GM23248 (cell line): ENCODE results near the gene ACTN4. TPM values are rescaled to one million over a fixed set of nuclear protein-coding genes. Genes with fewer than 3 reads are reported as not detected.

Experiments used
- DNase-seq: peaks from one replicate; pipeline ENCODE4 v3.0.0-alpha.2; 2015
- H2AFZ ChIP-seq: fragments of 200-600 bp; sonication (generic); 2 replicates; pipeline ENCODE4 v1.6.1; 2016; ENCODE audit warnings: antibody characterized with exemption
- H3F3A ChIP-seq: fragments of 200-600 bp; sonication (generic); 2 replicates; pipeline ENCODE4 v1.6.1; 2016; ENCODE audit warnings: mild to moderate bottlenecking, antibody characterized with exemption, mixed run types; ENCODE audit not compliant: insufficient read depth
- H3K27ac ChIP-seq: fragments of 200-600 bp; sonication (generic); 2 replicates; pipeline ENCODE4 v1.5.1; 2016; ENCODE audit warnings: mild to moderate bottlenecking
- H3K27me3 ChIP-seq: fragments of 200-600 bp; sonication (generic); replicated peaks from 2 replicates; pipeline ENCODE4 v1.6.1; 2016; ENCODE audit warnings: mild to moderate bottlenecking; ENCODE audit not compliant: insufficient read depth
- H3K36me3 ChIP-seq: fragments of 200-600 bp; sonication (generic); 2 replicates; pipeline ENCODE4 v1.6.1; 2016; ENCODE audit warnings: low read depth, mild to moderate bottlenecking
- H3K4me1 ChIP-seq: fragments of 200-600 bp; sonication (generic); 2 replicates; pipeline ENCODE4 v1.6.1; 2016; ENCODE audit warnings: mild to moderate bottlenecking; ENCODE audit not compliant: insufficient read depth
- H3K4me2 ChIP-seq: fragments of 200-600 bp; sonication (generic); one replicate; pipeline ENCODE4 v1.6.1; 2016; ENCODE audit warnings: mild to moderate bottlenecking; ENCODE audit not compliant: unreplicated experiment
- H3K4me3 ChIP-seq: fragments of 200-600 bp; sonication (generic); 2 replicates; pipeline ENCODE4 v1.5.1; 2016; ENCODE audit warnings: mild to moderate bottlenecking
- H3K79me2 ChIP-seq: fragments of 200-600 bp; sonication (generic); 2 replicates; pipeline ENCODE4 v1.6.1; 2016; ENCODE audit warnings: mild to moderate bottlenecking; ENCODE audit not compliant: insufficient read depth
- H3K9ac ChIP-seq: fragments of 200-600 bp; sonication (generic); 2 replicates; pipeline ENCODE4 v1.6.1; 2016; ENCODE audit warnings: mild to moderate bottlenecking
- H3K9me2 ChIP-seq: fragments of 200-600 bp; sonication (generic); 2 replicates; pipeline ENCODE4 v1.6.1; 2016; ENCODE audit warnings: mixed run types, mild to moderate bottlenecking, moderate library complexity; ENCODE audit not compliant: insufficient read depth
- H3K9me3 ChIP-seq: fragments of 200-600 bp; sonication (generic); one replicate; pipeline ENCODE4 v1.6.1; 2017; ENCODE audit warnings: low read depth
- H4K20me1 ChIP-seq: fragments of 200-600 bp; sonication (generic); 2 replicates; pipeline ENCODE4 v1.6.0; 2016; ENCODE audit not compliant: insufficient read depth
- EZH2 ChIP-seq: fragments of 200-600 bp; sonication (generic); IDR thresholded peaks from 2 replicates; pipeline ENCODE4 v1.6.1; 2018; ENCODE audit warnings: antibody characterized with exemption, mild to moderate bottlenecking; ENCODE audit not compliant: insufficient read depth, poor library complexity, severe bottlenecking
- EZH2phosphoT487 ChIP-seq: fragments of 200-600 bp; sonication (generic); IDR thresholded peaks from 2 replicates; pipeline ENCODE4 v1.6.1; 2018; ENCODE audit warnings: antibody characterized with exemption, moderate library complexity, mild to moderate bottlenecking, low read depth; ENCODE audit not compliant: insufficient read depth
- WGBS, 2 experiments: methylation state at CpG; one replicate each; pipeline ENCODE4 v1.1.6; 2015 to 2017; ENCODE audit warnings: low lambda C conversion rate in 2 of 2, low coverage in 1 of 2; ENCODE audit errors: missing lambda C conversion rate in 2 of 2; 5-methylcytosine and 5-hydroxymethylcytosine counted together
- in situ Hi-C: fragments of 300-500 bp; cut with MboI; formaldehyde crosslinking; loops from 2 replicates; pipeline ENCODE4 v1.15.0; 2020
- polyA plus RNA-seq: library from polyadenylated mRNA; unstranded; fragments of >200 nt; fragmentation: Nextera tagmentation; extraction: Ambion mirVana; gene quantifications from 2 replicates; pipeline ENCODE4 v1.2.1, GENCODE V29; 2016
- total RNA-seq: library from RNA; depleted of rRNA; stranded (reverse); fragments of >200 nt; shearing (Covaris generic); gene quantifications from 2 replicates; pipeline ENCODE4 v1.2.3, GENCODE V29; 2014

ACTN4 gene
- total and polyA plus RNA-seq, 2 experiments from 2014 or later, result 84.6 to 477 TPM

DNA sequence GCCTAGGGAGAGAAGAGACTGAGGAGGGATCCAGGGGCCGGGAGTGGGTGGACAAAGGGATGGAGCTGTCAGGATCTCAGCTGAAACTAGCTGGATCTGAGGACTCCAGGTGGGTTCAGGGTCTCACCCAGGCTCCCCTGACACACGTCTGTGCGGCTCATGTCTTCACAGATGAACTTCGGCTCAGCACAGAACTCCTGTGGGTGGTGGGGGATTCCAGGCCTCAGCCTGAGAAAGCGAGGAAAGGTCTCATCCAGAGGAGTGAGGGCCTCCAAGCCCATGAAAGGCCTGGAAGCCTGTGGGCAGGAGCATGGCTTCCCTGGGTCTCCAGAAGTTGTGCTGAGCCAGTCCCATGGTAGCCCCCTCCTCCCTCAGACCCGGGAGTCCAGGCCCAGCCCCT, 95.5 kb downstream of the ACTN4 start:
- TF ChIP-seq EZH2 (no peak), EZH2phosphoT487 (no peak)
- in situ Hi-C loops, result no loop called here
- no peak overlapping the region for H3K4me3 ChIP-seq
- no peak overlapping the region for H2AFZ ChIP-seq
- 87 to 91% methylated on average over 5 to 6 of the region's 6 CpGs for WGBS, 2 experiments
- no peaks in the 10 kb centered on the region for H3K79me2 ChIP-seq
- no peaks in the 10 kb centered on the region for H4K20me1 ChIP-seq
- H3K9ac ChIP-seq, result no peak overlapping the region
- DNase-seq, result no peak
- no peaks in the 10 kb centered on the region for H3K9me3 ChIP-seq
- no peaks in the 10 kb centered on the region for H3K27me3 ChIP-seq
- H3K36me3 ChIP-seq, result no peaks in the 10 kb centered on the region
- no peak overlapping the region for H3K27ac ChIP-seq
- no peaks in the 10 kb centered on the region for H3F3A ChIP-seq
- H3K4me1 ChIP-seq, result no peaks in the 10 kb centered on the region
- no peaks in the 10 kb centered on the region for H3K9me2 ChIP-seq
- no peak overlapping the region for H3K4me2 ChIP-seq

- H4K20me1 ChIP-seq, result no peaks in the 10 kb centered on the region
- H3K79me2 ChIP-seq, result no peaks in the 10 kb centered on the region
- in situ Hi-C loops, result no loop called here
- H3K27ac ChIP-seq, result no peak overlapping the region
- DNase-seq, result no peak
- no peaks in the 10 kb centered on the region for H3K4me1 ChIP-seq
- H3K9ac ChIP-seq, result no peak overlapping the region
- WGBS, 2 experiments, result 46 to 48% methylated on average over 17 to 20 of the region's 20 CpGs
- no peak overlapping the region for H3K4me3 ChIP-seq
- H3K4me2 ChIP-seq, result no peak overlapping the region
- H3K9me2 ChIP-seq, result no peaks in the 10 kb centered on the region
- no peaks in the 10 kb centered on the region for H3K9me3 ChIP-seq
- no peaks in the 10 kb centered on the region for H3K36me3 ChIP-seq
- H3F3A ChIP-seq, result no peaks in the 10 kb centered on the region
- H3K27me3 ChIP-seq, result no peaks in the 10 kb centered on the region
- no peak for TF ChIP-seq EZH2
- TF ChIP-seq EZH2phosphoT487, result no peak
- no peak overlapping the region for H2AFZ ChIP-seq
Observed at GRCh38 chr19:38743394-38744297, 96.2 kb downstream of the ACTN4 start.

GRCh38 chr19:38744298-38744681, 96.8 kb downstream of the ACTN4 start, which contains the start of gene CAPN12:
CAPN12 (minus strand) TSS chr19:38744474; CDS start chr19:38744165, 309 bp downstream.
- WGBS, 2 experiments, result 49 to 65% methylated on average over 7 to 10 of the region's 10 CpGs
- Histone ChIP-seq H4K20me1 (no peaks in the 10 kb centered on the region), H3F3A (no peaks in the 10 kb centered on the region), H3K36me3 (no peaks in the 10 kb centered on the region), H3K27ac (no peak within 1 kb of the TSS), H3K4me2 (no peak within 1 kb of the TSS), H3K4me1 (no peaks in the 10 kb centered on the region), H2AFZ (no peak within 1 kb of the TSS), H3K9me2 (no peaks in the 10 kb centered on the region), H3K9ac (no peak within 1 kb of the TSS), H3K79me2 (no peaks in the 10 kb centered on the region), H3K9me3 (no peaks in the 10 kb centered on the region), H3K27me3 (no peaks in the 10 kb centered on the region), H3K4me3 (no peak within 1 kb of the TSS)
- DNase-seq, result no peak
- in situ Hi-C loops, result no loop called here
- no peak for TF ChIP-seq EZH2phosphoT487
- TF ChIP-seq EZH2, result no peak

DNA sequence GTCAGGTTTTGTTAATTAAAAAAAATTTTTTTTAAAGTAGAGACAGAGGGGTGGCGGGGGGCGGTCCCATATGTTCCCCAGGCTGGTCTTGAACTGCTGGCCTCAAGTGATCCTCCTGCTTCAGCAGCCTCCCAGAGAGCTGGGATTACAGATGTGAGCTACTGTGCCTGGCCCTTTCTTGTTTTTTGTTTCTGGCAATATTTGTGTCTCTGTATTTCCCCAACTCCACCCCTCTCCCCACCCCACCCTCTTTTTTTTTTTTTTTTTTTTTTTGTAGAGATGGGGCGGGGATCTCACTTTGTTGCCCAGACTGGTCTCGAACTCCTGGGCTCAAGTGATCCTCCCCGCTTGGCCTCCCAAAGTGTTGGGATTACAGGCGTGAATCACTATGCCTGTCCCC, 97.4 kb downstream of the ACTN4 start:
- WGBS, 2 experiments, result 63 to 71% methylated on average over 5 to 6 of the region's 6 CpGs
- in situ Hi-C loops, result no loop called here
- no peak overlapping the region for H2AFZ ChIP-seq
- no peak overlapping the region for H3K4me2 ChIP-seq
- no peak overlapping the region for H3K9ac ChIP-seq
- no peaks in the 10 kb centered on the region for H3K9me3 ChIP-seq
- no peaks in the 10 kb centered on the region for H3K9me2 ChIP-seq
- no peaks in the 10 kb centered on the region for H3K27me3 ChIP-seq
- no peaks in the 10 kb centered on the region for H4K20me1 ChIP-seq
- H3K4me3 ChIP-seq, result no peak overlapping the region
- DNase-seq, result no peak
- no peaks in the 10 kb centered on the region for H3K4me1 ChIP-seq
- H3K79me2 ChIP-seq, result no peaks in the 10 kb centered on the region
- no peak overlapping the region for H3K27ac ChIP-seq
- no peaks in the 10 kb centered on the region for H3K36me3 ChIP-seq
- TF ChIP-seq EZH2, result no peak
- no peak for TF ChIP-seq EZH2phosphoT487
- no peaks in the 10 kb centered on the region for H3F3A ChIP-seq
